ENCODE measurements around the gene HTR2A.

HTR2A gene

GRCh38 chr13:46896341-46897137 is at the start of gene HTR2A:
Gene HTR2A, minus strand, starts transcription at chr13:46897053. Its CDS starts 1,147 bp downstream, at chr13:46895906.
- Mint-ChIP-seq H3K27ac (no peak within 1 kb of the TSS), H3K4me1 (peaks cover 16% of the 10 kb centered on the region), H3K36me3 (no peaks in the 10 kb centered on the region), H3K4me3 (no peak within 1 kb of the TSS), H3K9me3 (no peaks in the 10 kb centered on the region)
- ATAC-seq (peak; percentile 24), DNase-seq (ENCODE audit: low spot score in 2 of 2) (no peak)

- Mint-ChIP-seq H3K27ac (no peak overlapping the region), H3K9me3 (peaks cover 3% of the 10 kb centered on the region), H3K4me1 (no peaks in the 10 kb centered on the region), H3K4me3 (no peak overlapping the region), H3K36me3 (no peaks in the 10 kb centered on the region)
- no peak for DNase-seq (ENCODE audit: low spot score in 2 of 2)
- no peak for ATAC-seq
Observed at GRCh38 chr13:46936525-46936924, 39.7 kb upstream of the HTR2A start.

- DNase-seq (ENCODE audit: low spot score in 2 of 2) = no peak
- Mint-ChIP-seq H3K9me3 (peaks cover 3% of the 10 kb centered on the region), H3K4me3 (no peak overlapping the region), H3K4me1 (no peaks in the 10 kb centered on the region), H3K27ac (no peak overlapping the region), H3K36me3 (no peaks in the 10 kb centered on the region)
- ATAC-seq = no peak
Observed at GRCh38 chr13:46934749-46935148, 37.9 kb upstream of the HTR2A start.

GRCh38 chr13:46926916-46927590 is 30.2 kb upstream of the HTR2A start:
- Mint-ChIP-seq H3K4me1 (no peaks in the 10 kb centered on the region), H3K9me3 (no peaks in the 10 kb centered on the region), H3K4me3 (no peak overlapping the region), H3K27ac (no peak overlapping the region), H3K36me3 (no peaks in the 10 kb centered on the region)
- DNase-seq (ENCODE audit: low spot score in 2 of 2) (no peak), ATAC-seq (no peak)

GRCh38 chr13:46925486-46925885 is 28.6 kb upstream of the HTR2A start:
- Mint-ChIP-seq H3K9me3 (no peaks in the 10 kb centered on the region), H3K27ac (no peak overlapping the region), H3K4me1 (no peaks in the 10 kb centered on the region), H3K36me3 (no peaks in the 10 kb centered on the region), H3K4me3 (no peak overlapping the region)
- DNase-seq (ENCODE audit: low spot score in 2 of 2) (no peak), ATAC-seq (no peak)

GRCh38 chr13:46914341-46914740 is 17.5 kb upstream of the HTR2A start:
- Mint-ChIP-seq H3K4me1 (no peaks in the 10 kb centered on the region), H3K4me3 (no peak overlapping the region), H3K27ac (no peak overlapping the region), H3K9me3 (no peaks in the 10 kb centered on the region), H3K36me3 (no peaks in the 10 kb centered on the region)
- DNase-seq (ENCODE audit: low spot score in 2 of 2) = no peak
- no peak for ATAC-seq

GRCh38 chr13:46913757-46914156 is 16.9 kb upstream of the HTR2A start:
- no peaks in the 10 kb centered on the region for H3K4me1 Mint-ChIP-seq
- ATAC-seq = no peak
- no peak overlapping the region for H3K27ac Mint-ChIP-seq
- H3K36me3 Mint-ChIP-seq = no peaks in the 10 kb centered on the region
- no peak for DNase-seq (ENCODE audit: low spot score in 2 of 2)
- H3K4me3 Mint-ChIP-seq = no peak overlapping the region
- no peaks in the 10 kb centered on the region for H3K9me3 Mint-ChIP-seq

GRCh38 chr13:46909042-46909441 is 12.2 kb upstream of the HTR2A start:
- Mint-ChIP-seq H3K4me3 (no peak overlapping the region), H3K27ac (no peak overlapping the region), H3K36me3 (no peaks in the 10 kb centered on the region), H3K9me3 (no peaks in the 10 kb centered on the region), H3K4me1 (no peaks in the 10 kb centered on the region)
- ATAC-seq (no peak), DNase-seq (ENCODE audit: low spot score in 2 of 2) (no peak)

- ATAC-seq (no peak), DNase-seq (ENCODE audit: low spot score in 2 of 2) (no peak)
- Mint-ChIP-seq H3K36me3 (no peaks in the 10 kb centered on the region), H3K4me3 (no peak overlapping the region), H3K27ac (no peak overlapping the region), H3K9me3 (no peaks in the 10 kb centered on the region), H3K4me1 (no peaks in the 10 kb centered on the region)
Observed at GRCh38 chr13:46908501-46908900, 11.6 kb upstream of the HTR2A start.

GRCh38 chr13:46906405-46906804 is 9.6 kb upstream of the HTR2A start:
- no peak for ATAC-seq
- DNase-seq (ENCODE audit: low spot score in 2 of 2) = no peak
- Mint-ChIP-seq H3K4me3 (no peak overlapping the region), H3K9me3 (no peaks in the 10 kb centered on the region), H3K4me1 (no peaks in the 10 kb centered on the region), H3K27ac (no peak overlapping the region), H3K36me3 (no peaks in the 10 kb centered on the region)

- H3K27ac Mint-ChIP-seq = no peak overlapping the region
- no peaks in the 10 kb centered on the region for H3K9me3 Mint-ChIP-seq
- H3K4me3 Mint-ChIP-seq = no peak overlapping the region
- DNase-seq (ENCODE audit: low spot score in 2 of 2) (no peak), ATAC-seq (no peak)
- H3K4me1 Mint-ChIP-seq = no peaks in the 10 kb centered on the region
- H3K36me3 Mint-ChIP-seq = no peaks in the 10 kb centered on the region
Observed at GRCh38 chr13:46905249-46905648, 8.4 kb upstream of the HTR2A start.

- Mint-ChIP-seq H3K36me3 (no peaks in the 10 kb centered on the region), H3K27ac (no peak overlapping the region), H3K4me3 (no peak overlapping the region), H3K9me3 (no peaks in the 10 kb centered on the region), H3K4me1 (no peaks in the 10 kb centered on the region)
- ATAC-seq (no peak), DNase-seq (ENCODE audit: low spot score in 2 of 2) (no peak)
Observed at GRCh38 chr13:46903748-46904147, 6.9 kb upstream of the HTR2A start.

GRCh38 chr13:46901721-46902120 is 4.9 kb upstream of the HTR2A start:
- Mint-ChIP-seq H3K36me3 (no peaks in the 10 kb centered on the region), H3K27ac (no peak overlapping the region), H3K4me1 (peaks cover 3% of the 10 kb centered on the region), H3K9me3 (no peaks in the 10 kb centered on the region), H3K4me3 (no peak overlapping the region)
- ATAC-seq (no peak), DNase-seq (ENCODE audit: low spot score in 2 of 2) (no peak)

GRCh38 chr13:46899801-46900200 is 2.9 kb upstream of the HTR2A start:
- Mint-ChIP-seq H3K4me3 (no peak overlapping the region), H3K4me1 (peaks cover 6% of the 10 kb centered on the region), H3K36me3 (no peaks in the 10 kb centered on the region), H3K9me3 (no peaks in the 10 kb centered on the region), H3K27ac (no peak overlapping the region)
- DNase-seq (ENCODE audit: low spot score in 2 of 2) = no peak
- no peak for ATAC-seq

- no peak for ATAC-seq
- DNase-seq (ENCODE audit: low spot score in 2 of 2) = no peak
- H3K4me1 Mint-ChIP-seq = peaks cover 16% of the 10 kb centered on the region
- no peak overlapping the region for H3K4me3 Mint-ChIP-seq
- H3K36me3 Mint-ChIP-seq = no peaks in the 10 kb centered on the region
- H3K9me3 Mint-ChIP-seq = no peaks in the 10 kb centered on the region
- no peak overlapping the region for H3K27ac Mint-ChIP-seq
Observed at GRCh38 chr13:46895381-46895780, 1.5 kb downstream of the HTR2A start.

- Mint-ChIP-seq H3K36me3 (no peaks in the 10 kb centered on the region), H3K27ac (no peak overlapping the region), H3K9me3 (no peaks in the 10 kb centered on the region), H3K4me3 (peak overlapping the region; percentile 36), H3K4me1 (peaks cover 16% of the 10 kb centered on the region)
- DNase-seq (ENCODE audit: low spot score in 2 of 2) = no peak
- peak; percentile 6 for ATAC-seq
Observed at GRCh38 chr13:46894568-46894967, 2.3 kb downstream of the HTR2A start.

All from stimulated activated effector memory CD8-positive, alpha-beta T cell treated with anti-CD3 and anti-CD28 coated beads, Interleukin-12 subunit alpha, Interleukin-12 subunit beta, amount 100 ng/mL, for 72 hours (primary cell).